GM19452 (cell line): ENCODE measurements around the gene RETSAT.
"Not testable (repeated sequence)": the region's sequence is repeated elsewhere in the genome, so short reads cannot be mapped to it uniquely, and the experiment has no call there.

Experiments used
- ATAC-seq: cut with Tn5 transposase; IDR thresholded peaks from one replicate; pipeline ENCODE4 v1.9.1; 2021; ENCODE audit not compliant: unreplicated experiment

Gene RETSAT

GRCh38 chr2:85380048-85380447 is 25.7 kb upstream of the RETSAT start:
- ATAC-seq, result no peak

GRCh38 chr2:85378257-85378656 is 23.9 kb upstream of the RETSAT start:
- ATAC-seq, result no peak

- no peak for ATAC-seq
Observed at GRCh38 chr2:85377083-85377482, 22.8 kb upstream of the RETSAT start.

GRCh38 chr2:85376291-85377065 is 22.1 kb upstream of the RETSAT start:
- ATAC-seq, result no peak

GRCh38 chr2:85371045-85371444 is 16.7 kb upstream of the RETSAT start:
- no peak for ATAC-seq

GRCh38 chr2:85369500-85369899 is 15.2 kb upstream of the RETSAT start:
- ATAC-seq, result no peak

- ATAC-seq, result no peak
Observed at GRCh38 chr2:85368921-85369320, 14.6 kb upstream of the RETSAT start.

- ATAC-seq, result no peak
Observed at GRCh38 chr2:85367180-85367579, 12.9 kb upstream of the RETSAT start.

GRCh38 chr2:85362653-85363387 is 8.5 kb upstream of the RETSAT start:
- not testable (repeated sequence) for ATAC-seq

GRCh38 chr2:85357736-85358135 is 3.4 kb upstream of the RETSAT start:
- no peak for ATAC-seq

GRCh38 chr2:85356186-85356585 is 1.9 kb upstream of the RETSAT start:
- no peak for ATAC-seq

GRCh38 chr2:85355521-85355920 is 1.2 kb upstream of the RETSAT start:
- no peak for ATAC-seq

GRCh38 chr2:85355073-85355410 is 714 bp upstream of the RETSAT start:
- ATAC-seq, result peak; percentile 12

GRCh38 chr2:85353876-85354285 is 447 bp downstream of the RETSAT start:
- no peak for ATAC-seq

GRCh38 chr2:85347599-85347998 is 6.7 kb downstream of the RETSAT start:
- ATAC-seq, result no peak

- ATAC-seq, result no peak
Observed at GRCh38 chr2:85344356-85344954, 9.9 kb downstream of the RETSAT start.

GRCh38 chr2:85343207-85343895 is 11.0 kb downstream of the RETSAT start:
- not testable (repeated sequence) for ATAC-seq

- ATAC-seq, result no peak
Observed at GRCh38 chr2:85342156-85342555, 12.2 kb downstream of the RETSAT start.

- no peak for ATAC-seq
Observed at GRCh38 chr2:85341269-85342029, 12.9 kb downstream of the RETSAT start.

GRCh38 chr2:85340034-85340892 is 14.1 kb downstream of the RETSAT start:
- no peak for ATAC-seq
